Measurements from ENCODE around the gene GNGT1.

GNGT1 gene

GRCh38 chr7:93927585-93927984, 21.2 kb downstream of the GNGT1 start:
- Histone ChIP-seq H3K27me3 (ENCODE audit: insufficient read depth, poor library complexity, severe bottlenecking) (no peaks in the 10 kb centered on the region), H3K36me3 (ENCODE audit: low read depth) (no peaks in the 10 kb centered on the region), H3K9me3 (ENCODE audit: severe bottlenecking) (no peaks in the 10 kb centered on the region), H3K4me3 (ENCODE audit: severe bottlenecking) (no peak overlapping the region), H3K27ac (ENCODE audit: poor library complexity, severe bottlenecking) (no peak overlapping the region), H3K4me1 (ENCODE audit: insufficient read depth, poor library complexity, severe bottlenecking) (no peaks in the 10 kb centered on the region)
- TF ChIP-seq CTCF (IDR thresholded peaks at IDR 0.05; ENCODE audit: poor library complexity, severe bottlenecking) = no peak
- DNase-seq (ENCODE audit: low spot score) (no peak), ATAC-seq (ENCODE audit: low read depth) (no peak)

- no peak overlapping the region for H3K27ac ChIP-seq (ENCODE audit: poor library complexity, severe bottlenecking)
- no peaks in the 10 kb centered on the region for H3K9me3 ChIP-seq (ENCODE audit: severe bottlenecking)
These were observed 25.3 kb downstream of the GNGT1 start for GRCh38 chr7:93931655-93932054.

GRCh38 chr7:93933156-93933555, 26.8 kb downstream of the GNGT1 start:
- no peaks in the 10 kb centered on the region for H3K36me3 ChIP-seq (ENCODE audit: low read depth)
- DNase-seq (ENCODE audit: low spot score) = no peak
- no peak overlapping the region for H3K27ac ChIP-seq (ENCODE audit: poor library complexity, severe bottlenecking)
- H3K4me3 ChIP-seq (ENCODE audit: severe bottlenecking) = no peak overlapping the region
- ATAC-seq (ENCODE audit: low read depth) = no peak
- no peak for TF ChIP-seq CTCF (IDR thresholded peaks at IDR 0.05; ENCODE audit: poor library complexity, severe bottlenecking)
- no peaks in the 10 kb centered on the region for H3K4me1 ChIP-seq (ENCODE audit: insufficient read depth, poor library complexity, severe bottlenecking)
- no peaks in the 10 kb centered on the region for H3K27me3 ChIP-seq (ENCODE audit: insufficient read depth, poor library complexity, severe bottlenecking)
- H3K9me3 ChIP-seq (ENCODE audit: severe bottlenecking) = no peaks in the 10 kb centered on the region

More at GRCh38 chr7:93931655-93932054, 25.3 kb downstream of the GNGT1 start:
- Histone ChIP-seq H3K36me3 (ENCODE audit: low read depth) (no peaks in the 10 kb centered on the region), H3K4me3 (ENCODE audit: severe bottlenecking) (no peak overlapping the region), H3K27me3 (ENCODE audit: insufficient read depth, poor library complexity, severe bottlenecking) (no peaks in the 10 kb centered on the region), H3K4me1 (ENCODE audit: insufficient read depth, poor library complexity, severe bottlenecking) (no peaks in the 10 kb centered on the region)
- DNase-seq (ENCODE audit: low spot score) (no peak), ATAC-seq (ENCODE audit: low read depth) (no peak)
- TF ChIP-seq CTCF (IDR thresholded peaks at IDR 0.05; ENCODE audit: poor library complexity, severe bottlenecking) = no peak

GRCh38 chr7:93935102-93935501, 28.7 kb downstream of the GNGT1 start:
- Histone ChIP-seq H3K4me3 (ENCODE audit: severe bottlenecking) (no peak overlapping the region), H3K36me3 (ENCODE audit: low read depth) (no peaks in the 10 kb centered on the region), H3K27ac (ENCODE audit: poor library complexity, severe bottlenecking) (no peak overlapping the region), H3K27me3 (ENCODE audit: insufficient read depth, poor library complexity, severe bottlenecking) (no peaks in the 10 kb centered on the region), H3K9me3 (ENCODE audit: severe bottlenecking) (no peaks in the 10 kb centered on the region), H3K4me1 (ENCODE audit: insufficient read depth, poor library complexity, severe bottlenecking) (no peaks in the 10 kb centered on the region)
- DNase-seq (ENCODE audit: low spot score) = no peak
- no peak for TF ChIP-seq CTCF (IDR thresholded peaks at IDR 0.05; ENCODE audit: poor library complexity, severe bottlenecking)
- ATAC-seq (ENCODE audit: low read depth) = no peak

GRCh38 chr7:93937818-93938217, 31.5 kb downstream of the GNGT1 start:
- no peak for ATAC-seq (ENCODE audit: low read depth)

More at GRCh38 chr7:93937818-93938217, 31.5 kb downstream of the GNGT1 start:
- no peak for TF ChIP-seq CTCF (IDR thresholded peaks at IDR 0.05; ENCODE audit: poor library complexity, severe bottlenecking)
- no peaks in the 10 kb centered on the region for H3K36me3 ChIP-seq (ENCODE audit: low read depth)
- H3K9me3 ChIP-seq (ENCODE audit: severe bottlenecking) = no peaks in the 10 kb centered on the region
- H3K4me3 ChIP-seq (ENCODE audit: severe bottlenecking) = no peak overlapping the region
- DNase-seq (ENCODE audit: low spot score) = no peak
- H3K4me1 ChIP-seq (ENCODE audit: insufficient read depth, poor library complexity, severe bottlenecking) = no peaks in the 10 kb centered on the region
- no peak overlapping the region for H3K27ac ChIP-seq (ENCODE audit: poor library complexity, severe bottlenecking)
- H3K27me3 ChIP-seq (ENCODE audit: insufficient read depth, poor library complexity, severe bottlenecking) = no peaks in the 10 kb centered on the region
